NCI-H345 treated with DMSO at 0.1 percent for 48 hours (cell line): ENCODE results near the gene SLC16A10.
"Not testable (repeated sequence)": the region's sequence is repeated elsewhere in the genome, so short reads cannot be mapped to it uniquely, and the experiment has no call there.

ENCODE experiments used
- DNase-seq: peaks from one replicate; lab custom pipeline; 2025; ENCODE audit not compliant: unreplicated experiment; lab: John Stamatoyannopoulos, UW

Gene SLC16A10

GRCh38 chr6:111080698-111081097, 6.6 kb upstream of the SLC16A10 start:
- no peak for DNase-seq

DNA sequence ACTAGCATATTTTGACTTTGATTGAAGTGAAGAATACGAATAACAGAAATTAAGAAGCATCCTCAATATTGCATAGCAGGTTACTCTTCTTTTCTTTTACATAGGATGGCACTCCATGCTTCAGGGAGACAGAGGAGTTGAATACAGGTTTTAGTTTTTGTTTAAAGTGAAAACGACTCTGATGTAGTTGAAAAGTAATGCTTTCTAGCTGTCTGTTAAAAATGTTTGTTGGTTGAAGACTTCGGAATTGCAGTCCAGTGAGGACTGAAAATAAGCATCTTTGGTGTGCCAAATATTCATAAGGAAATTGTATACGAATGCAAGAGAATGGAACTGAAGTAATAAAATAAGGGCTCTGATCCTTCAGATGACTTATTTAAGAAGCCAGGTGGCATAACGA, 618 bp upstream of the SLC16A10 start:
- DNase-seq, result no peak

- no peak for DNase-seq
These were observed 766 bp downstream of the SLC16A10 start for GRCh38 chr6:111087871-111088667.

GRCh38 chr6:111088668-111089003, 1.3 kb downstream of the SLC16A10 start:
- no peak for DNase-seq

DNA sequence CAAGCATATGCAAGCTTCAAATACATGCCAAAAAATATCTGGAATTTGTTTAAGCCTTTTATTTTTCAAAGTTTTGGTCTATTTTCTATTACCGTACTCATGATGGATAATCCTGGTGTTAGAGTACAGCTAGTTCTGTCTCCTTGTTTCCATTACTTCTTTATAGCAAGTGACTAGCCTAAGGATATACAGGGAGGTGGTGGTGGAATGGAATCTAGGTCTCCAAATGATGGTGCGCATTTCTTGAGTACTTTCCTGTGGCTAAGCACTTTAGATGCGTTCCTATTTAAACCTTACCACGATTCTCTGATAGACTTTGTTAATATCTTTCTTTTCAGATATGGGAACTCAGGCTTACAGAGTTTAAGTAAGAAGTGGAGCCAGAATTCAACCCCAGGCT, 3.5 kb downstream of the SLC16A10 start:
- DNase-seq, result no peak

DNA sequence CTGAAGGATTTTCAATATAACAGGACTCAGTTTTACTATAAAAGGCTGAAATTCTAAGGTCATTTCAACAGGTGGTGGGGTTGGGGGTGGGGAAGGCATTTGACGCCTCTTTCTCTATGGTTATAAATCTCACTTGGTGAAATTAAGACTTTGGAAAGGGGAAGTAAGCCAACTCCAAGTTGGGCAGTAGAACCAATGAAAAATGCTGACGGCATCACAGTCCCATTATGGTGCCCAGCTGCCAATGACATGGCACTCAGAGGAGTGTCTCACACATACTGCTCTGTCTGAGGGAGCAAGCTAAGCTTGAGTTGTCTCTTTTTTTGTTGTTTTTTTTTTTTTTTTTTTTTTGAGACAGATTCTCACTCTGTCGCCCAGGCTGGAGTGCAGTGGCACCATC, 4.7 kb downstream of the SLC16A10 start:
- no peak for DNase-seq

GRCh38 chr6:111095488-111095887, 8.2 kb downstream of the SLC16A10 start:
- DNase-seq, result not testable (repeated sequence)

- peak; percentile 71 for DNase-seq
These were observed 8.9 kb downstream of the SLC16A10 start for GRCh38 chr6:111096246-111096645.

- DNase-seq, result no peak
These were observed 11.3 kb downstream of the SLC16A10 start for GRCh38 chr6:111098597-111098996.

- no peak for DNase-seq
These were observed 14.7 kb downstream of the SLC16A10 start for GRCh38 chr6:111101987-111102386.

GRCh38 chr6:111105578-111105977, 18.3 kb downstream of the SLC16A10 start:
- DNase-seq, result no peak

GRCh38 chr6:111107589-111107988, 20.3 kb downstream of the SLC16A10 start:
- DNase-seq, result no peak

DNA sequence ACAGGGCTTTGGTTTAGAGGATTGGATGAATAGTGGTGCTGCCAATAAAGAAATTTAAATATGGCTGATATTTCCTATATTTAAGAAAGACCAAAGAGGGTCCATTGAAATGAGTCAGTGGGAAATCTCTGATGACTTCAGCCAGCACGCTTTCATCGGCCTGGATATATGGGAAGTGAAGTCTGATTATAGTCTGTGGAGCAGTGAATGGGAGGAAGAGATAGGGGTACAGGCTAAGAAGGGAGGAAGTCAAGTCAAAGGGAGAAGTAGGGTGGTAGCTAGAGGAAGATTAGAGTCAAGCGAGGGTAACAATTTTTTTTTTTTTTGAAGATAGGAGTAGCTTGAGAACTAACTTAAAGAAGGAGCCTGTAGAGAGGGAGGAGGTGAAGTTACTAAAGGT, 22.7 kb downstream of the SLC16A10 start:
- DNase-seq, result no peak

DNA sequence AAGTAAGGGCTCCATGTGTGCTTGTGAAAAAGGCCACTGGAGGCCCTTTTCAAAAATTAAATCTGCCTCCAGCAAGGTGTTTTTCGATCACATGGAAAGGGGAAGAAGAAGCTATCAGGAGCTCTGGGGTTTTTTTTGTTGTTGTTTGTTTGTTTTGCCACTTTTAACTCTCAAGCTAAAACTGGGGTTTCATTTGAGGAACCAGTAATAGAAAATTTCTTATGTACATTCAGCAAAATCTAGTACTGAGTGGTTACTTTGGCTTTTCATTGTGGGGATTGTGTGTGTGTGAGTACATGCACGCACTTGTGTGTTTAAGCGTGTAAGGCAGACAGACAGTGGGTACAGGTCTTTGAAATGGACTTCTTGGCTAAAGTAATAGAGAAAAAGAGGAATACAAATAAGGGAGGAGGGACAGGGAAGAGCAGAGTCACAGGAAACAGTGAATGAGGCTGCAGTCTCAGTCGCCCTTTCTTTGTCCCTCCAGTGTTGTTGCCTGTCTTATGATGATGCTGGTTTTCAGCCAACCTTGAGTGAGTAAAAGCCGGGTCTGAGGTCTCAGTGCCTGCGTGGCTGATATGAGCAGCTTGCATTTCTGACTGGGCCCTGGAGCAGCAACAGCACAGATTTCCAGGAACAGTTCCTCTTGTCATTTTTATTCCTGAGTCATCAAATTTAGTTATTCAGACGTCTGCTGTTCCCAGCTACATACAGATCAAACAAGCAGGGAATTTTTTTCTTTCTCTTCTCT, 26.2 kb downstream of the SLC16A10 start:
- DNase-seq, result no peak

DNA sequence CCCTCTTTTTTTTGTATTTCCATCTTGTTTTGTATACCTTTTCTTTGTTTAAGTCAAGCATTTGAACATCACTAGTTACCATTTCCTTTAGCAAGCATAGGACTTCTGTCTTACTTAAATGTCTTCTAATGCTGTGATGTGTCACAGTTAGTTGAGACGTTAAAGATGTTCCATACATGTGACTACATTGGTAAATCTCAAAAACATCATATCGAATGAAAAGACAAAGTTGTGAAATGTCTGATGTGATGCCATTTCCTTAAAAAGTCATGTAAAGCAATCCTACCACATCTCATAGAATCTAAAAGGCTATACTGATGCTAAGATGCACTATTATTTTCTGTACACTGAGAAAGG, 26.8 kb downstream of the SLC16A10 start:
- DNase-seq, result no peak

- no peak for DNase-seq
These were observed 27.2 kb downstream of the SLC16A10 start for GRCh38 chr6:111114482-111114881.

DNA sequence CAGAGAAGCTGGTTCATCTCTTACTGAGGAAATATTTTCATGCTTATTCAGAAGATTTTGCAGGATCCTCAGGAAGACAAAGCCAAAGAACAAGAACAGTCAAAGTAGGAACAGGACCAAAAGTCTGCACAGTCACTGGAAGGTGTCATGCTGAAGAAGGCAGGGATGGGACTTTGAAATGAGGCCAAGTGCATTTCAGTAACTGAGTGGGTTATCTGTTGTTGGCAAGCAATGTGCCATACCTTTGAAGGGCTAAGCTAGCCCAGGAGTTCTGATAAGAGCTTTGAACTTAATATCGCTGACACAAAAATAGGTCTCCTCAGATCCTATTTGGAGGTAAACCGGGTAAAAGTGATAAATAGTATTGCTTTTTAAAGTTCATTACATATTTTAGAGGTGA, 31.5 kb downstream of the SLC16A10 start:
- no peak for DNase-seq

DNA sequence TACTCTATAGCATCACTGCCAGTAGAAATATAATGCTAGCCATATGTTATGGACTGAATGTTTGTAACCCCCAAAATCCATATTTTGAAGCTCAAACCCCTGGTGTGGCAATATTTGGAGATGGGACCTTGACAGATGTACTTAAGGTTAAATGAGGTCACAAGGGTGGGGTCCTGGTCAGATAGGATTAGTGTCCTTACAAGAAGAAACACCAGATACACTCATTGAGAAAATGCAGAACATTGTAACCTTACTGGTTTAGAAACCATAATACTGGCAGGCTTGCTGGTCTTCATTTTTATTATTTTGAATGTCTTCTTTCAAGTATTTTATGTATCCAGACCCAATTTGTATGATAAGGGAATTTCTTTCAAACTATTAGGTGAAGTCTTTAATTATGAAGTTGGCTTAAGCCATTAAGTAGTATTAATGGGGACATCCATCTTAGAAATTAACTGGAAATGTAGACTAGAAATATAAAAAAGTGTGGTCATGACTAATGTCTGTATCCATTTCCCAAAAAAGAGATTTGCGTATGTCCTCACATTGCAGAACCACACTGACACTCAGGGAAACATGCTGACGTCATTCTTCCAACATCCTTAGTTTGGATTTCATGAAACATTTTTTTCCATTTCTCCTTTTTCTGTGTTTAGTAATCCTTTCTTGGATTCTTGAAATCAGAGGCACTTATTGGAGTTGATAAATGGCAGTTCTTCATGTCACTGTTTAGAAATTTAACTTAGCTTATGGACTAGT, 32.4 kb downstream of the SLC16A10 start:
- DNase-seq, result no peak

- no peak for DNase-seq
These were observed 34.6 kb downstream of the SLC16A10 start for GRCh38 chr6:111121789-111122350.

- DNase-seq, result no peak
These were observed 35.4 kb downstream of the SLC16A10 start for GRCh38 chr6:111122458-111123286.

DNA sequence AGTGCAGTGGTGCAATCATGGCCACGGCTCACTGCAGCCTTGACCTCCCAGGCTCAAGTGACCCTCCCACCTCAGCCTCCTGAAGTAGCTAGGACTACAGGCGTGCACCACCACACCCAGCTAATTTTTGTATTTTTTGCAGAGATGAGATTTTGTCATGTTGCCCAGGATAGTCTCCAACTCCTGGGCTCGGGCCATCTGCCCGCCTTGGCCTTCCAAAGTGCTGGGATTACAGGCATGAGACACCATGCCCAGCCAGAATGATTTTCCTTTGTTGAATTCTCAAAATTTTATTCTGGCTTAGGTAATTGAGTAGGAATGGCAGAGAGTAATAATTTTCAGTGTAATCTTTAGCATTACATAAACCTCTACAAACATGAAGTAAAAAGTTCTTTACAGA, 37.1 kb downstream of the SLC16A10 start:
- DNase-seq, result no peak
